NCI-H187 treated with DMSO at 0.1 percent for 48 hours (cell line): ENCODE measurements around the gene EVPL.
"Not testable (repeated sequence)": the region's sequence is repeated elsewhere in the genome, so short reads cannot be mapped to it uniquely, and the experiment has no call there.

Experiments used
- DNase-seq: peaks from one replicate; lab custom pipeline; 2025; lab: John Stamatoyannopoulos, UW

The EVPL gene

GRCh38 chr17:76027159-76027839, at the start of gene EVPL:
Gene EVPL (minus strand): TSS chr17:76027306. CDS start chr17:76027198, 108 bp downstream.
- no peak for DNase-seq

- DNase-seq: no peak
Observed at GRCh38 chr17:76076146-76076764, 49.1 kb upstream of the EVPL start.

GRCh38 chr17:76075364-76076145, 48.4 kb upstream of the EVPL start:
- DNase-seq: no peak

- DNase-seq: no peak
Observed at GRCh38 chr17:76074390-76075363, 47.6 kb upstream of the EVPL start, which contains the start of gene GALR2. Gene GALR2 (plus strand): TSS chr17:76074781. CDS start chr17:76074884, 103 bp downstream.

- DNase-seq: peak; percentile 47
Observed at GRCh38 chr17:76072148-76072858, 45.2 kb upstream of the EVPL start, which contains the start of gene SRP68. Gene SRP68 (minus strand): TSS chr17:76072517. CDS start chr17:76072491, 26 bp downstream.

GRCh38 chr17:76071531-76072147, 44.5 kb upstream of the EVPL start:
- DNase-seq: no peak

GRCh38 chr17:76065775-76066174, 38.7 kb upstream of the EVPL start:
- no peak for DNase-seq

- no peak for DNase-seq
Observed at GRCh38 chr17:76063875-76064546, 36.9 kb upstream of the EVPL start.

- DNase-seq: not testable (repeated sequence)
Observed at GRCh38 chr17:76058264-76058663, 31.2 kb upstream of the EVPL start.

GRCh38 chr17:76056882-76057281, 29.8 kb upstream of the EVPL start:
- DNase-seq: no peak

- no peak for DNase-seq
Observed at GRCh38 chr17:76054112-76054476, 27.0 kb upstream of the EVPL start.

- DNase-seq: no peak
Observed at GRCh38 chr17:76053246-76054111, 26.4 kb upstream of the EVPL start.

GRCh38 chr17:76051561-76051960, 24.5 kb upstream of the EVPL start:
- no peak for DNase-seq

GRCh38 chr17:76050538-76051467, 23.7 kb upstream of the EVPL start:
- no peak for DNase-seq

- no peak for DNase-seq
Observed at GRCh38 chr17:76049836-76050537, 22.9 kb upstream of the EVPL start.

GRCh38 chr17:76049239-76049638, 22.1 kb upstream of the EVPL start:
- DNase-seq: no peak

GRCh38 chr17:76048711-76049110, 21.6 kb upstream of the EVPL start:
- DNase-seq: no peak
